Uterine smooth muscle cell (primary cell): Measurements from ENCODE around the gene PIK3R4. TPM values are rescaled to one million over a fixed set of nuclear protein-coding genes. Genes with fewer than 3 reads are reported as not detected.

Experiments used
- total RNA-seq: library from RNA; depleted of rRNA; stranded (reverse); fragments of >200 nt; gene quantifications from 2 replicates; pipeline ENCODE4 v1.2.3, GENCODE V29; 2014

Gene PIK3R4
- 30.6 and 35.2 TPM in 2 replicates for total RNA-seq

DNA sequence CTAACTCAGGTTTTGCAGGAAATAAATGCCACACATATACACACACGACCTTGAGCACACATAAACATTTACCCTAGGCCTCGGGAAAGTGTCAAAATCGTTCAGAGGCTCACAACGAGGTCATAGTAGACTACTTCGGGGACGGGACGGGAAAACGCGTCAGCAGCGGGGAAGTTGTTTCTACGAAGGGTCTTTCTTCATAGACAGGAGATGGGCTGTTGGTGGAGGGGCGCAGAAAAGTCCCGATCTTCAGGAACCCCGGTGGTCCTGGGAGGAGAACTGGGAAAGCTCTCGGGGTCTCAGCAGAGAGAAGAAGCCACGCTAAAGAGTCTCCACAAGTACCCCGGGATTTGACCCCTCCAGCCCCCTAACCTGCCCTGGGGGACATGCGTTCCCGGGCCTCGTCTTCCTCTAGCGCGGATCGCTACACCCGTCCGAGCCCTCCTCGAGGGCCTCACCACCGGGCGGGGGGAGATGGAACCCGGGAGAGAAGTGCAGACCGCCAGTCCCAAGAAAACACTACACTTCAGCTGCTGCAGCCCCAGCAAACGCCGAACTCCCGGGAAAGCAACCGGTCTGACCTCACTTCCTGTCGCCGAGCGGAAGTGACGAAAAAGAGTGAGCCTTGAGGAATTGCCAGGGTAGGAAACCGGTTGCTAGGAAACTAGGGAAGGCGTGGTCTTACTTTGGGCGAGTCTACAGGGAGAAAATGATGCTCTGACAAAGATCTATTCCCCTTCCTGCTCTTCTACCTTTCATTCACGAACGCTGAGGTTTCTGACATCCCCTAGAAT, at the start of gene PIK3R4:
Gene PIK3R4 (minus strand): TSS at position 584 of the 794 bp plus-strand sequence. CDS start 1,611 bp downstream, outside the sequence.

Other genes with a start within 250 kb of the PIK3R4 start
- gene COL6A6, start 229.7 kb downstream of the PIK3R4 start, total RNA-seq: under 0.01 and 0.11 TPM in 2 replicates
- 148 and 169 TPM in 2 replicates for gene ATP2C1, start 147.3 kb upstream of the PIK3R4 start, total RNA-seq